Loucy (cell line): ENCODE data around the gene TSHZ2.

Experiments
- H2AFZ ChIP-seq: fragments of 200-600 bp; sonication (generic); 2 replicates; pipeline ENCODE4 v1.6.0; 2016; ENCODE audit warnings: antibody characterized with exemption, mild to moderate bottlenecking, low read length, moderate library complexity
- H3F3A ChIP-seq: fragments of 200-600 bp; 2 replicates; pipeline ENCODE4 v1.6.0; 2016; ENCODE audit warnings: antibody characterized with exemption, low read depth, mild to moderate bottlenecking
- H3K27me3 ChIP-seq: fragments of 200-600 bp; sonication (generic); 2 replicates; pipeline ENCODE4 v1.6.1; 2014; ENCODE audit warnings: low read length, mild to moderate bottlenecking; ENCODE audit not compliant: insufficient read depth, poor library complexity, severe bottlenecking
- H3K36me3 ChIP-seq: fragments of 200-600 bp; sonication (generic); 2 replicates; pipeline ENCODE4 v1.6.1; 2016; ENCODE audit warnings: low read length; ENCODE audit not compliant: insufficient read depth
- H3K4me1 ChIP-seq: fragments of 200-600 bp; sonication (generic); 2 replicates; pipeline ENCODE4 v1.5.1; 2014; ENCODE audit warnings: low read length, mild to moderate bottlenecking; ENCODE audit not compliant: insufficient read depth, poor library complexity, severe bottlenecking
- H3K4me2 ChIP-seq: fragments of 200-600 bp; sonication (generic); 2 replicates; pipeline ENCODE4 v1.6.0; 2014; ENCODE audit warnings: antibody characterized with exemption, low read length, low read depth, mild to moderate bottlenecking; ENCODE audit not compliant: poor library complexity, severe bottlenecking
- H3K4me3 ChIP-seq: fragments of 200-600 bp; sonication (generic); 2 replicates; pipeline ENCODE4 v1.5.1; 2014; ENCODE audit warnings: low read length, mild to moderate bottlenecking, mixed read lengths; ENCODE audit not compliant: poor library complexity, severe bottlenecking
- H3K79me2 ChIP-seq: fragments of 200-600 bp; sonication (generic); 2 replicates; pipeline ENCODE4 v1.6.1; 2014; ENCODE audit warnings: low read length; ENCODE audit not compliant: insufficient read depth
- H3K9ac ChIP-seq: fragments of 200-600 bp; sonication (generic); 2 replicates; pipeline ENCODE4 v1.6.0; 2014; ENCODE audit warnings: mild to moderate bottlenecking, low read depth, low read length, moderate library complexity; ENCODE audit not compliant: poor library complexity, severe bottlenecking
- H3K9me2 ChIP-seq: fragments of 200-600 bp; sonication (generic); replicated peaks from 2 replicates; pipeline ENCODE4 v1.6.1; 2016; ENCODE audit warnings: low read depth, low read length, mixed read lengths
- H3K9me3 ChIP-seq: fragments of 200-600 bp; sonication (generic); 2 replicates; pipeline ENCODE4 v1.6.1; 2014; ENCODE audit warnings: mild to moderate bottlenecking, antibody characterized with exemption, low read length, low read depth; ENCODE audit not compliant: insufficient read depth
- H4K20me1 ChIP-seq: fragments of 200-600 bp; sonication (generic); 2 replicates; pipeline ENCODE4 v1.6.0; 2014; ENCODE audit warnings: antibody characterized with exemption, low read length, mild to moderate bottlenecking; ENCODE audit not compliant: insufficient read depth, poor library complexity, severe bottlenecking
- EZH2phosphoT487 ChIP-seq: fragments of 200-600 bp; IDR thresholded peaks from 2 replicates; pipeline ENCODE4 v1.6.1; 2018; ENCODE audit warnings: antibody characterized with exemption, mild to moderate bottlenecking, moderate library complexity, borderline replicate concordance
- TF ChIP-seq, protein P1 (sequence below): fragments of 200-600 bp; sonication (generic); conservative IDR thresholded peaks from 2 replicates; pipeline ENCODE4 v1.5.1; 2014; ENCODE audit warnings: mild to moderate bottlenecking, antibody characterized with exemption, low read length

The TSHZ2 gene

DNA sequence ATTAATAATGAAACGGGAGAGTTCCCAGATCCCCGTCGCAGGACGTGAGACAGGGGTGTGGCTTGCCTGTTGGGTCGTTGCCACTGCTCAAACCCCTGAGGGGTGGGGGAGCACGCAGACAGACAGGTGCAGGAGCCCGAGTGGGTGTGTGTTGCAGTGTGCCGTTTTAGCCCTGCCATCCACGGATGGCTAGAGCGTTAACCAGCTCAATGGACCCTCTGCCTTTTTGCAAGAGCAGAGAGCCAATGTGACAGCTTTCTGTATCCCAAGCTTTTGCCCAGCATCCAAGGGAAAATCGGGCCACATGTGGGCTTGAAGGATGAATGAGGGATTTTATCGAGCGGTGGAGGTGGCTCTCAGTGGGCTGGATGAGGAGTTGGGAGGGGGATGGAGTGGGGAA, 237.9 kb downstream of the TSHZ2 start:
- Histone ChIP-seq H3F3A (no peaks in the 10 kb centered on the region), H2AFZ (no peak overlapping the region), H4K20me1 (no peaks in the 10 kb centered on the region), H3K79me2 (no peaks in the 10 kb centered on the region), H3K9me2 (no peaks in the 10 kb centered on the region), H3K27me3 (no peaks in the 10 kb centered on the region), H3K9ac (no peak overlapping the region), H3K4me1 (no peaks in the 10 kb centered on the region), H3K9me3 (no peaks in the 10 kb centered on the region), H3K4me3 (no peak overlapping the region), H3K36me3 (no peaks in the 10 kb centered on the region), H3K4me2 (no peak overlapping the region)
- no peak for TF ChIP-seq EZH2phosphoT487
- TF ChIP-seq, protein P1, sequence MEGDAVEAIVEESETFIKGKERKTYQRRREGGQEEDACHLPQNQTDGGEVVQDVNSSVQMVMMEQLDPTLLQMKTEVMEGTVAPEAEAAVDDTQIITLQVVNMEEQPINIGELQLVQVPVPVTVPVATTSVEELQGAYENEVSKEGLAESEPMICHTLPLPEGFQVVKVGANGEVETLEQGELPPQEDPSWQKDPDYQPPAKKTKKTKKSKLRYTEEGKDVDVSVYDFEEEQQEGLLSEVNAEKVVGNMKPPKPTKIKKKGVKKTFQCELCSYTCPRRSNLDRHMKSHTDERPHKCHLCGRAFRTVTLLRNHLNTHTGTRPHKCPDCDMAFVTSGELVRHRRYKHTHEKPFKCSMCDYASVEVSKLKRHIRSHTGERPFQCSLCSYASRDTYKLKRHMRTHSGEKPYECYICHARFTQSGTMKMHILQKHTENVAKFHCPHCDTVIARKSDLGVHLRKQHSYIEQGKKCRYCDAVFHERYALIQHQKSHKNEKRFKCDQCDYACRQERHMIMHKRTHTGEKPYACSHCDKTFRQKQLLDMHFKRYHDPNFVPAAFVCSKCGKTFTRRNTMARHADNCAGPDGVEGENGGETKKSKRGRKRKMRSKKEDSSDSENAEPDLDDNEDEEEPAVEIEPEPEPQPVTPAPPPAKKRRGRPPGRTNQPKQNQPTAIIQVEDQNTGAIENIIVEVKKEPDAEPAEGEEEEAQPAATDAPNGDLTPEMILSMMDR = no peak

DNA sequence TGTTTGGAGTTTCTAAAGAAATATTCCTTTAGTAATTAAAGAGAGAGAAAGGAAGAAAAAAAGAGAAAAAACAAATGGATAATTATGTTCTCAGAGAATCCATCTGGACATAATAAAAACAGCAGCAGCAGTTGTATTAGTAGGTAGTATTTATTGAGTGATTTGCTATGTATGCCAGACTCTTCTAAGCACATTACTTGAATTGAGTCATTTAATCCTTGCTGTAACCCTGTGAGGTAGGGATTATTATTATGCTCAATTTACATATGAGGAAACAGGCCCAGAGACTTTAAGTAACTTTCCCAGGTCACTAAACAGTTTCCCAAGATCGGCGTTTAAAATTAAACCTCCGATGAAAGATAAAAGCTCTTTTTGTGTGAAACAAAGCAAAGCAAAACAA, 238.8 kb downstream of the TSHZ2 start:
- no peaks in the 10 kb centered on the region for H3F3A ChIP-seq
- H3K27me3 ChIP-seq = no peaks in the 10 kb centered on the region
- no peak overlapping the region for H3K9ac ChIP-seq

DNA sequence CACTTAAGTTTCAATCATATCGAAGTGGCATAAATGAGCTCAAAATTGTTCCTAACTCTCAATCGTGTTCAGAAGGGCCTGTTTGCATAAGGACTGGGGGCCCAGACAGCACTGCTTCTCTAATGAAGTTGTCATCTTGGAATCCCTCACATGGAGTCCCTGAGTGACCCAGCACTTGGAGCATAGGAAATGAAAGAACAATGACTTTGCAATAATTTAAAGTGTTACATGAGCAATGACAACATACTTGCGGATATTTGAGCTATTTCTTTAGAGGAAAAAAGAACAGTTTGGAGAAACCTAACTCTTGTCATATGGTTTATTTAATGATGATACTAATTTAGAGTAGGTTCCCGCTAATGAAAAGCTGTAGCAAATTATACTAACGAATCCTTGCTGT, 239.9 kb downstream of the TSHZ2 start:
- no peaks in the 10 kb centered on the region for H4K20me1 ChIP-seq
- no peak for TF ChIP-seq EZH2phosphoT487
- TF ChIP-seq, protein P1 = no peak
- H3K36me3 ChIP-seq = no peaks in the 10 kb centered on the region
- no peak overlapping the region for H2AFZ ChIP-seq
- H3K9me3 ChIP-seq = no peaks in the 10 kb centered on the region
- no peak overlapping the region for H3K4me2 ChIP-seq
- no peaks in the 10 kb centered on the region for H3K79me2 ChIP-seq
- no peak overlapping the region for H3K4me3 ChIP-seq
- no peak overlapping the region for H3K9ac ChIP-seq
- no peaks in the 10 kb centered on the region for H3K9me2 ChIP-seq
- H3K4me1 ChIP-seq = no peaks in the 10 kb centered on the region
- no peaks in the 10 kb centered on the region for H3K27me3 ChIP-seq
- H3F3A ChIP-seq = no peaks in the 10 kb centered on the region

More for the DNA sequence above, 238.8 kb downstream of the TSHZ2 start:
- no peaks in the 10 kb centered on the region for H3K79me2 ChIP-seq
- H3K36me3 ChIP-seq = no peaks in the 10 kb centered on the region
- TF ChIP-seq, protein P1 = no peak
- no peak for TF ChIP-seq EZH2phosphoT487
- no peak overlapping the region for H3K4me2 ChIP-seq
- no peaks in the 10 kb centered on the region for H3K4me1 ChIP-seq
- H4K20me1 ChIP-seq = no peaks in the 10 kb centered on the region
- H3K4me3 ChIP-seq = no peak overlapping the region
- H3K9me2 ChIP-seq = no peaks in the 10 kb centered on the region
- H2AFZ ChIP-seq = no peak overlapping the region
- H3K9me3 ChIP-seq = no peaks in the 10 kb centered on the region
